ENCODE data around the gene ZNF598.

ZNF598 gene

GRCh38 chr16:2001456-2002355 lies 7.9 kb downstream of the ZNF598 start:
- DNase-seq (ENCODE audit: insufficient read length) = no peak
- no peak for FAIRE-seq
- no peak; the same call in 1 of the 2 replicates for TF ChIP-seq POLR2AphosphoS5 (IDR thresholded peaks at IDR 0.05; ENCODE audit: low read depth, low read length)
- no peak for TF ChIP-seq POLR2A (IDR thresholded peaks at IDR 0.05; ENCODE audit: low read depth, low read length)
- TF ChIP-seq TAF1 (IDR thresholded peaks at IDR 0.05; ENCODE audit: borderline replicate concordance, low read depth, low read length) = no peak

GRCh38 chr16:2001035-2001434 lies 8.6 kb downstream of the ZNF598 start:
- FAIRE-seq (no peak), DNase-seq (ENCODE audit: insufficient read length) (no peak)
- TF ChIP-seq POLR2AphosphoS5 (IDR thresholded peaks at IDR 0.05; ENCODE audit: low read depth, low read length) (no peak; the same call in 1 of the 2 replicates), TAF1 (IDR thresholded peaks at IDR 0.05; ENCODE audit: borderline replicate concordance, low read depth, low read length) (no peak), POLR2A (IDR thresholded peaks at IDR 0.05; ENCODE audit: low read depth, low read length) (no peak)

GRCh38 chr16:1999866-2000514 lies 9.6 kb downstream of the ZNF598 start:
- DNase-seq (ENCODE audit: insufficient read length) = no peak
- FAIRE-seq = no peak
- TF ChIP-seq TAF1 (IDR thresholded peaks at IDR 0.05; ENCODE audit: borderline replicate concordance, low read depth, low read length) (no peak), POLR2A (IDR thresholded peaks at IDR 0.05; ENCODE audit: low read depth, low read length) (no peak; the same call in 1 of the 2 replicates), POLR2AphosphoS5 (IDR thresholded peaks at IDR 0.05; ENCODE audit: low read depth, low read length) (no peak)

- no peak for FAIRE-seq
- DNase-seq (ENCODE audit: insufficient read length) = no peak
- TF ChIP-seq TAF1 (IDR thresholded peaks at IDR 0.05; ENCODE audit: borderline replicate concordance, low read depth, low read length) = no peak
- peak; percentile 18; the same call in 1 of the 2 replicates for TF ChIP-seq POLR2AphosphoS5 (IDR thresholded peaks at IDR 0.05; ENCODE audit: low read depth, low read length)
- TF ChIP-seq POLR2A (IDR thresholded peaks at IDR 0.05; ENCODE audit: low read depth, low read length) = no peak; the same call in 1 of the 2 replicates
Observed at GRCh38 chr16:1998852-1999801, 10.5 kb downstream of the ZNF598 start.

- no peak for FAIRE-seq
- no peak for DNase-seq (ENCODE audit: insufficient read length)
- TF ChIP-seq TAF1 (IDR thresholded peaks at IDR 0.05; ENCODE audit: borderline replicate concordance, low read depth, low read length) (no peak), POLR2A (IDR thresholded peaks at IDR 0.05; ENCODE audit: low read depth, low read length) (no peak), POLR2AphosphoS5 (IDR thresholded peaks at IDR 0.05; ENCODE audit: low read depth, low read length) (no peak)
Observed at GRCh38 chr16:1998360-1998835, 11.2 kb downstream of the ZNF598 start.

GRCh38 chr16:1997494-1998359 lies 11.9 kb downstream of the ZNF598 start:
- no peak for DNase-seq (ENCODE audit: insufficient read length)
- no peak for FAIRE-seq
- TF ChIP-seq TAF1 (IDR thresholded peaks at IDR 0.05; ENCODE audit: borderline replicate concordance, low read depth, low read length) = no peak
- TF ChIP-seq POLR2A (IDR thresholded peaks at IDR 0.05; ENCODE audit: low read depth, low read length) = 0 out of 2 replicates have a peak, but pooled peaks have one; percentile 2
- TF ChIP-seq POLR2AphosphoS5 (IDR thresholded peaks at IDR 0.05; ENCODE audit: low read depth, low read length) = no peak

- DNase-seq (ENCODE audit: insufficient read length) (no peak), FAIRE-seq (no peak)
- TF ChIP-seq POLR2A (IDR thresholded peaks at IDR 0.05; ENCODE audit: low read depth, low read length) (no peak), POLR2AphosphoS5 (IDR thresholded peaks at IDR 0.05; ENCODE audit: low read depth, low read length) (no peak), TAF1 (IDR thresholded peaks at IDR 0.05; ENCODE audit: borderline replicate concordance, low read depth, low read length) (no peak)
Observed at GRCh38 chr16:1993731-1994131, 15.9 kb downstream of the ZNF598 start.

GRCh38 chr16:1992704-1993317 lies 16.8 kb downstream of the ZNF598 start:
- TF ChIP-seq POLR2A (IDR thresholded peaks at IDR 0.05; ENCODE audit: low read depth, low read length) (no peak), POLR2AphosphoS5 (IDR thresholded peaks at IDR 0.05; ENCODE audit: low read depth, low read length) (no peak), TAF1 (IDR thresholded peaks at IDR 0.05; ENCODE audit: borderline replicate concordance, low read depth, low read length) (no peak)
- FAIRE-seq (no peak), DNase-seq (ENCODE audit: insufficient read length) (no peak)

- FAIRE-seq (peak; percentile 89), DNase-seq (ENCODE audit: insufficient read length) (peak; percentile 98)
- TF ChIP-seq TAF1 (IDR thresholded peaks at IDR 0.05; ENCODE audit: borderline replicate concordance, low read depth, low read length) (no peak), POLR2A (IDR thresholded peaks at IDR 0.05; ENCODE audit: low read depth, low read length) (peak; percentile 63), POLR2AphosphoS5 (IDR thresholded peaks at IDR 0.05; ENCODE audit: low read depth, low read length) (no peak)
Observed at GRCh38 chr16:1991948-1992703, 17.5 kb downstream of the ZNF598 start.
